H9 (cell line): ENCODE data around the gene LGALS7B. TPM values are rescaled to one million over a fixed set of nuclear protein-coding genes. Genes with fewer than 3 reads are reported as not detected.

Source experiments
- DNase-seq: peaks from one replicate; pipeline ENCODE4 v3.0.0-alpha.2; 2017
- H2AFZ ChIP-seq: one replicate; pipeline ENCODE4 v1.6.1; 2013; ENCODE audit warnings: mild to moderate bottlenecking, low read length, control low read depth, moderate library complexity
- H2AK5ac ChIP-seq: 2 replicates; pipeline ENCODE4 v1.6.1; 2013; ENCODE audit warnings: low read length, control low read depth, mixed read lengths; ENCODE audit not compliant: insufficient read length
- H2BK120ac ChIP-seq: one replicate; pipeline ENCODE4 v1.6.1; 2013; ENCODE audit warnings: low read depth, mild to moderate bottlenecking, low read length, control low read depth, inconsistent platforms; ENCODE audit not compliant: poor library complexity, severe bottlenecking
- H2BK12ac ChIP-seq: 2 replicates; pipeline ENCODE4 v1.6.1; 2013; ENCODE audit warnings: low read length, control low read depth, mixed read lengths, low read depth; ENCODE audit not compliant: insufficient read length
- H2BK15ac ChIP-seq: 2 replicates; pipeline ENCODE4 v1.6.1; 2013; ENCODE audit warnings: low read depth, low read length, control low read depth
- H2BK20ac ChIP-seq: one replicate; pipeline ENCODE4 v1.6.1; 2013; ENCODE audit warnings: low read depth, mild to moderate bottlenecking, low read length, control low read depth, inconsistent platforms; ENCODE audit not compliant: poor library complexity, severe bottlenecking
- H2BK5ac ChIP-seq: 2 replicates; pipeline ENCODE4 v1.6.1; 2013; ENCODE audit warnings: low read length, control low read depth, mixed read lengths; ENCODE audit not compliant: insufficient read length
- H3K14ac ChIP-seq: 2 replicates; pipeline ENCODE4 v1.6.1; 2013; ENCODE audit warnings: low read length, control low read depth; ENCODE audit not compliant: insufficient read depth
- H3K18ac ChIP-seq: 2 replicates; pipeline ENCODE4 v1.6.1; 2013; ENCODE audit warnings: low read depth, mild to moderate bottlenecking, mixed read lengths, low read length, control low read depth; ENCODE audit not compliant: insufficient read length
- H3K23ac ChIP-seq: 2 replicates; pipeline ENCODE4 v1.6.1; 2013; ENCODE audit warnings: low read length, control low read depth, mixed read lengths, low read depth; ENCODE audit not compliant: insufficient read length
- H3K23me2 ChIP-seq: 2 replicates; pipeline ENCODE4 v1.6.1; 2013; ENCODE audit warnings: low read depth, mild to moderate bottlenecking, mixed read lengths, low read length, control low read depth; ENCODE audit not compliant: insufficient read length, poor library complexity, severe bottlenecking
- H3K27ac ChIP-seq: 2 replicates; pipeline ENCODE4 v1.5.1; 2013; ENCODE audit warnings: low read length, control low read depth, mixed read lengths, low read depth; ENCODE audit not compliant: insufficient read length
- H3K27me3 ChIP-seq: 2 replicates; pipeline ENCODE4 v1.6.1; 2013; ENCODE audit warnings: low read length, control low read depth, inconsistent platforms; ENCODE audit not compliant: insufficient read depth
- H3K4ac ChIP-seq: 2 replicates; pipeline ENCODE4 v1.6.1; 2013; ENCODE audit warnings: low read depth, mild to moderate bottlenecking, control low read depth, inconsistent platforms, low read length, moderate library complexity
- H3K4me1 ChIP-seq: 2 replicates; pipeline ENCODE4 v1.6.1; 2013; ENCODE audit warnings: low read length, control low read depth, inconsistent platforms; ENCODE audit not compliant: insufficient read depth
- H3K4me2 ChIP-seq: 2 replicates; pipeline ENCODE4 v1.6.1; 2013; ENCODE audit warnings: low read length, control low read depth, mixed read lengths; ENCODE audit not compliant: insufficient read length, insufficient read depth
- H3K56ac ChIP-seq: 2 replicates; pipeline ENCODE4 v1.6.1; 2013; ENCODE audit warnings: low read depth, mild to moderate bottlenecking, mixed read lengths, low read length, control low read depth; ENCODE audit not compliant: insufficient read length
- H3K79me1 ChIP-seq: 2 replicates; pipeline ENCODE4 v1.6.1; 2013; ENCODE audit warnings: low read depth, mild to moderate bottlenecking, moderate library complexity, low read length, control low read depth, inconsistent platforms; ENCODE audit not compliant: insufficient read depth, poor library complexity, severe bottlenecking
- H3K79me2 ChIP-seq: 2 replicates; pipeline ENCODE4 v1.6.1; 2013; ENCODE audit warnings: low read length, control low read depth, inconsistent platforms; ENCODE audit not compliant: insufficient read depth
- H3K9ac ChIP-seq: 2 replicates; pipeline ENCODE4 v1.6.1; 2013; ENCODE audit warnings: low read length, control low read depth, mixed read lengths; ENCODE audit not compliant: insufficient read length; ENCODE audit errors: extremely low read depth
- H3K9me3 ChIP-seq: one replicate; pipeline ENCODE4 v1.6.1; 2013; ENCODE audit warnings: low read depth, low read length, inconsistent platforms; ENCODE audit not compliant: control insufficient read depth
- H3T11ph ChIP-seq: one replicate; pipeline ENCODE4 v1.6.1; 2013; ENCODE audit warnings: mild to moderate bottlenecking, low read length, control low read depth, inconsistent platforms
- H4K20me1 ChIP-seq: one replicate; pipeline ENCODE4 v1.6.1; 2013; ENCODE audit not compliant: control insufficient read depth, insufficient read length, insufficient read depth
- H4K5ac ChIP-seq: 2 replicates; pipeline ENCODE4 v1.6.1; 2013; ENCODE audit warnings: low read depth, mild to moderate bottlenecking, mixed read lengths, low read length, control low read depth; ENCODE audit not compliant: insufficient read length
- H4K8ac ChIP-seq: replicated peaks from 2 replicates; pipeline ENCODE4 v1.6.1; 2013; ENCODE audit warnings: low read length, control low read depth, mixed read lengths, low read depth; ENCODE audit not compliant: insufficient read length
- H4K91ac ChIP-seq: 2 replicates; pipeline ENCODE4 v1.6.1; 2013; ENCODE audit warnings: low read depth, mild to moderate bottlenecking, moderate library complexity, mixed read lengths, low read length, control low read depth; ENCODE audit not compliant: insufficient read length
- H3K27ac Mint-ChIP-seq, 3 experiments: 2 replicates in 2 of 3; 3 replicates in 1 of 3; pipeline ENCODE4 v1.8.0; 2020 to 2021; ENCODE audit warnings: mixed read lengths in 3 of 3, mild to moderate bottlenecking in 1 of 3, moderate library complexity in 1 of 3
- H3K27me3 Mint-ChIP-seq: 2 replicates; pipeline ENCODE4 v1.8.0; 2021; ENCODE audit warnings: low read depth, mild to moderate bottlenecking, moderate library complexity, mixed read lengths
- H3K36me3 Mint-ChIP-seq, 3 experiments: 2 replicates in 2 of 3; 3 replicates in 1 of 3; pipeline ENCODE4 v1.8.0; 2020 to 2021; ENCODE audit warnings: low read depth in 3 of 3, mixed read lengths in 3 of 3; ENCODE audit not compliant: insufficient read depth in 1 of 3
- H3K4me1 Mint-ChIP-seq, 2 experiments: 2 replicates each; pipeline ENCODE4 v1.8.0; 2020; ENCODE audit warnings: mixed read lengths in 2 of 2
- H3K4me3 Mint-ChIP-seq, 2 experiments: 2 replicates in 1 of 2; 3 replicates in 1 of 2; pipeline ENCODE4 v1.8.0; 2020 to 2021; ENCODE audit warnings: mild to moderate bottlenecking in 2 of 2, mixed read lengths in 2 of 2, moderate library complexity in 1 of 2
- H3K9me3 Mint-ChIP-seq, 2 experiments: 2 replicates in 1 of 2; 3 replicates in 1 of 2; pipeline ENCODE4 v1.8.0; 2020; ENCODE audit warnings: mild to moderate bottlenecking in 2 of 2, mixed read lengths in 2 of 2, moderate library complexity in 1 of 2
- WGBS: extraction: QIAGEN DNeasy Blood & Tissue Kit; methylation state at CpG from one replicate; pipeline ENCODE4 v1.1.7; 2013; ENCODE audit warnings: missing lambda C conversion rate, low lambda C conversion rate, mixed read lengths; ENCODE audit not compliant: insufficient read length; ENCODE audit errors: extremely low coverage; 5-methylcytosine and 5-hydroxymethylcytosine counted together
- total RNA-seq: library from RNA; stranded (reverse); gene quantifications from 2 replicates; pipeline ENCODE4 v1.2.1, GENCODE V29; 2021
- TF ChIP-seq, protein P1 (sequence below): fragments of 200-600 bp; sonication (generic); conservative IDR thresholded peaks from 3 replicates; pipeline ENCODE4 v1.8.0; 2021; ENCODE audit warnings: antibody characterized with exemption, mild to moderate bottlenecking

Gene LGALS7B
- total RNA-seq, 1 experiment from 2014 or later, result 0.90 TPM

DNA sequence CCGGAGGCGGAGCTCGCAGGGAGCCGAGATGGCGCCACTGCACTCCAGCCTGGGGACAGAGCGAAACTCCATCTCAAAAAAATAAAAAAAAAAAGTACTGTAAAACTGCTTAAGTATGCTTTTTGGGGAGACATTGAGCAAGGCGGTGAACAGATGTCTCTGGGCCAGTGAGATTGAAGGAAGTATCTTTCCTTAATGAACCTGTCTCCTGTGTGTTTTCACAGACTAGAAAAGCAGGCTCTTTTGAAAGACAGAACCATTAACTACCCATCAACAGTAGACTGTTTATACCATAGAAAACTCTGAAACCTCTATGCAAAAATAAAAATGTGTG, 44.1 kb downstream of the LGALS7B start:
- H3K27ac Mint-ChIP-seq, result peak overlapping the region in 2 of 3 experiments; percentile 31 to 90; a peak in 2 of 7 replicates
- no peak overlapping the region for H3K27ac ChIP-seq

More for the DNA sequence above, 44.1 kb downstream of the LGALS7B start:
- no peak overlapping the region for H3K18ac ChIP-seq
- no peak overlapping the region for H4K5ac ChIP-seq
- H2BK120ac ChIP-seq, result no peak overlapping the region
- H3K56ac ChIP-seq, result no peak overlapping the region
- no peak overlapping the region for H3K23ac ChIP-seq
- no peak overlapping the region for H2AK5ac ChIP-seq
- no peaks in the 10 kb centered on the region for H4K20me1 ChIP-seq
- Mint-ChIP-seq H3K36me3 (peaks cover 33 to 62% (median 39%) of the 10 kb centered on the region in 3 experiments), H3K9me3 (no peaks in the 10 kb centered on the region; a peak in 1 of 5 replicates), H3K4me3 (no peak overlapping the region), H3K27me3 (no peaks in the 10 kb centered on the region), H3K4me1 (peaks cover 13% of the 10 kb centered on the region in 2 experiments)
- peaks cover 2% of the 10 kb centered on the region; the same call in 1 of the 2 replicates for H3K4me1 ChIP-seq
- H2AFZ ChIP-seq, result no peak overlapping the region
- no peak overlapping the region for H4K91ac ChIP-seq
- H4K8ac ChIP-seq, result no peak overlapping the region
- H2BK12ac ChIP-seq, result no peak overlapping the region
- H3K27me3 ChIP-seq, result no peaks in the 10 kb centered on the region
- H3K4ac ChIP-seq, result no peak overlapping the region
- TF ChIP-seq, protein P1, sequence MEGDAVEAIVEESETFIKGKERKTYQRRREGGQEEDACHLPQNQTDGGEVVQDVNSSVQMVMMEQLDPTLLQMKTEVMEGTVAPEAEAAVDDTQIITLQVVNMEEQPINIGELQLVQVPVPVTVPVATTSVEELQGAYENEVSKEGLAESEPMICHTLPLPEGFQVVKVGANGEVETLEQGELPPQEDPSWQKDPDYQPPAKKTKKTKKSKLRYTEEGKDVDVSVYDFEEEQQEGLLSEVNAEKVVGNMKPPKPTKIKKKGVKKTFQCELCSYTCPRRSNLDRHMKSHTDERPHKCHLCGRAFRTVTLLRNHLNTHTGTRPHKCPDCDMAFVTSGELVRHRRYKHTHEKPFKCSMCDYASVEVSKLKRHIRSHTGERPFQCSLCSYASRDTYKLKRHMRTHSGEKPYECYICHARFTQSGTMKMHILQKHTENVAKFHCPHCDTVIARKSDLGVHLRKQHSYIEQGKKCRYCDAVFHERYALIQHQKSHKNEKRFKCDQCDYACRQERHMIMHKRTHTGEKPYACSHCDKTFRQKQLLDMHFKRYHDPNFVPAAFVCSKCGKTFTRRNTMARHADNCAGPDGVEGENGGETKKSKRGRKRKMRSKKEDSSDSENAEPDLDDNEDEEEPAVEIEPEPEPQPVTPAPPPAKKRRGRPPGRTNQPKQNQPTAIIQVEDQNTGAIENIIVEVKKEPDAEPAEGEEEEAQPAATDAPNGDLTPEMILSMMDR, result no peak
- no peak overlapping the region for H2BK5ac ChIP-seq
- no peak overlapping the region for H2BK15ac ChIP-seq
- H3K79me1 ChIP-seq, result no peaks in the 10 kb centered on the region
- H3K9me3 ChIP-seq, result no peaks in the 10 kb centered on the region
- no peak overlapping the region for H3T11ph ChIP-seq
- no CpG with 5 or more reads among the region's 7 CpGs for WGBS
- no peak overlapping the region for H3K9ac ChIP-seq
- H3K4me2 ChIP-seq, result no peak overlapping the region
- no peak overlapping the region for H2BK20ac ChIP-seq
- H3K79me2 ChIP-seq, result 0 out of 2 replicates have a peak, but pooled peaks cover 2% of the 10 kb centered on the region
- DNase-seq, result no peak
- peaks cover 8% of the 10 kb centered on the region for H3K23me2 ChIP-seq
- no peak overlapping the region for H3K14ac ChIP-seq
